ENCODE data around the gene SLC24A1. TPM values are rescaled to one million over a fixed set of nuclear protein-coding genes. Genes with fewer than 3 reads are reported as not detected.

SLC24A1 gene
- total RNA-seq (10 to 100 TPM in 1 of 2 donors, 1 to 10 TPM in 1; 4.2 to 12.1 TPM), polyA plus RNA-seq (ENCODE audit: insufficient read length in 2 of 2) (1 to 10 TPM; 5.7 to 6.4 TPM)
- long read RNA-seq, donor 1 = 0 reads
- long read RNA-seq, donor 2 = 0 reads
- long read RNA-seq, donor 3 = 0 reads
- long read RNA-seq, donor 4 = 0 reads

GRCh38 chr15:65621638-65622037 lies at the start of gene SLC24A1:
SLC24A1 (plus strand) TSS chr15:65621938; CDS start chr15:65624081, 2,143 bp downstream.
- no peaks in the 10 kb centered on the region for H3K9me3 ChIP-seq (ENCODE audit: control insufficient read depth, insufficient read depth, low read length)
- DNase-seq (ENCODE audit: low read depth in 4 of 6, low spot score in 6 of 6) = no peak
- H3K27me3 ChIP-seq (ENCODE audit: control insufficient read depth, insufficient read depth, low read length) = no peaks in the 10 kb centered on the region
- H3K4me3 ChIP-seq (ENCODE audit: low read depth, low read length) = no peak within 1 kb of the TSS
- peaks cover 4% of the 10 kb centered on the region for H3K36me3 ChIP-seq (ENCODE audit: control insufficient read depth, insufficient read depth, low read length)
- H3K27ac ChIP-seq (ENCODE audit: low read depth, low read length) = no peak within 1 kb of the TSS
- 86% methylated on average over 2 of the region's 6 CpGs for WGBS (ENCODE audit: insufficient coverage)
- no peaks in the 10 kb centered on the region for H3K4me1 ChIP-seq (ENCODE audit: control insufficient read depth, insufficient read depth, low read length)

DNA sequence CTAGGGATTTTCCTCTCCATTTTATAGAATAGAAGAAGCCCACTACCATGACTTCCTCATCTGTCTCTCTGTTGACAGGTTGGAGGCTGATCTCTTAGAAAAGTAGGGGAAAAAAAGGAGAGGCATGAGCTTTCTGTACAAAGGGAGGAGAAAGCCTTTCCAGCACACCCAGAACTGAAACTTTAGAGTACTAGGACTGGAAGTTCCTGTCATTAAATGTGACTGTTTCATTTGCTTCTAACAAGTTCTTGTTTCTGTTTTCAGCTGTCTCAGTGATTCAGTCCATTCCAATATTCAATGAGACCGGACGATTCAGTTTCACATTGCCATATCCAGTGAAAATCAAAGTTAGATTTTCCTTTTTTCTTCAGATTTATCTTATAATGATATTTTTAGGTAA lies 49.8 kb upstream of the SLC24A1 start:
- H3K27ac ChIP-seq (ENCODE audit: low read depth, low read length) = no peak overlapping the region
- peaks cover 23% of the 10 kb centered on the region for H3K36me3 ChIP-seq (ENCODE audit: control insufficient read depth, insufficient read depth, low read length)
- no peaks in the 10 kb centered on the region for H3K9me3 ChIP-seq (ENCODE audit: control insufficient read depth, insufficient read depth, low read length)
- no peak overlapping the region for H3K4me3 ChIP-seq (ENCODE audit: low read depth, low read length)
- H3K27me3 ChIP-seq (ENCODE audit: control insufficient read depth, insufficient read depth, low read length) = no peaks in the 10 kb centered on the region
- no peaks in the 10 kb centered on the region for H3K4me1 ChIP-seq (ENCODE audit: control insufficient read depth, insufficient read depth, low read length)
- no peak for DNase-seq (ENCODE audit: low read depth in 4 of 6, low spot score in 6 of 6)
- no CpG with 5 or more reads among the region's 2 CpGs for WGBS (ENCODE audit: insufficient coverage)

- peaks cover 16% of the 10 kb centered on the region for H3K36me3 ChIP-seq (ENCODE audit: control insufficient read depth, insufficient read depth, low read length)
- H3K27me3 ChIP-seq (ENCODE audit: control insufficient read depth, insufficient read depth, low read length) = no peaks in the 10 kb centered on the region
- no peak for DNase-seq (ENCODE audit: low read depth in 4 of 6, low spot score in 6 of 6)
- no peak overlapping the region for H3K4me3 ChIP-seq (ENCODE audit: low read depth, low read length)
- H3K9me3 ChIP-seq (ENCODE audit: control insufficient read depth, insufficient read depth, low read length) = no peaks in the 10 kb centered on the region
- no peaks in the 10 kb centered on the region for H3K4me1 ChIP-seq (ENCODE audit: control insufficient read depth, insufficient read depth, low read length)
- whole genome bisulfite sequencing (ENCODE audit: insufficient coverage) = no CpG with 5 or more reads among the region's 1 CpG
- no peak overlapping the region for H3K27ac ChIP-seq (ENCODE audit: low read depth, low read length)
Measured at GRCh38 chr15:65576664-65577063, 45.1 kb upstream of the SLC24A1 start.

DNA sequence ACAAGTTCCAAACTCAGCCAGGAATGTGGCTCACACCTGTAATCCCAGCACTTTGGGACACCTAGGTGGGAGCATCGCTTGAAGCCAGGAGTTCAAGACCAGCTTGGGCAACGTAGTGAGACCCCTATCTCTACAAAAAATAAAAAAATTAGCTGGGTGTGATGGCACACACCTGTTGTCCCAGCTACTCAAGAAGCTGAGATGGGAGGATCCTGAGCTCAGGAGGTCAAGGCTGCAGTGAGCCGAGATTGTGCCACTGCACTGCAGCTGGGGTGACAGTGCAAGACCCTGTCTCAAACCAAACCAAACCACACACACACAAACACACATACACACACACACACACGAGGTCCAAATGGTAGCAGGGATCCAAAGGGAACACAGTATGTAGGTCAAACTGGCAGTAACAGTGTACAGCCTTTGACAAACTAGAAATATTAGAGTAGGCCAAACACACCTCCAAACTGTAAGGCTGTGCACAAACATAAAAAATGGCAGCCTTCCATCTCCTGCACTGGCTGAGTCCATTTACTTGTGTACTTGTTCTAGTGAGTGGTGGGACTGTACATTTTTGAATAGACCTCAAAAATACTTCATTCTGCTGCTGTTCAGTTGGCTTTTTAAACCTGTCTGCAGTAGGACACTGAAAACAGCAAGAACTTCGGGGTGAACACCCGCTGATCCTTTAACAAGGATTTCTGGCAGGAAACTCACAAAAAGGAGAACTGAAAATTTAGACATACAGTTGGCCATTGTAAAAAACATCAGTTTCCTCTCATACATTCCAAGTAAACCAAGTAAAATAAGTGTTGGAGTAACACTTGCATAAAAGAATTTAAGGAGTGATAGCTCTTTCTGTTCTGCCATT lies 44.4 kb upstream of the SLC24A1 start:
- no peak overlapping the region for H3K27ac ChIP-seq (ENCODE audit: low read depth, low read length)
- no peaks in the 10 kb centered on the region for H3K9me3 ChIP-seq (ENCODE audit: control insufficient read depth, insufficient read depth, low read length)
- H3K4me3 ChIP-seq (ENCODE audit: low read depth, low read length) = no peak overlapping the region
- H3K36me3 ChIP-seq (ENCODE audit: control insufficient read depth, insufficient read depth, low read length) = peaks cover 16% of the 10 kb centered on the region
- no peaks in the 10 kb centered on the region for H3K27me3 ChIP-seq (ENCODE audit: control insufficient read depth, insufficient read depth, low read length)
- 40% methylated on average over 1 of the region's 6 CpGs for whole genome bisulfite sequencing (ENCODE audit: insufficient coverage)
- DNase-seq (ENCODE audit: low read depth in 4 of 6, low spot score in 6 of 6) = peak in 1 of 6 donors; percentile 3
- H3K4me1 ChIP-seq (ENCODE audit: control insufficient read depth, insufficient read depth, low read length) = no peaks in the 10 kb centered on the region

GRCh38 chr15:65578904-65579728 lies 42.6 kb upstream of the SLC24A1 start:
- H3K36me3 ChIP-seq (ENCODE audit: control insufficient read depth, insufficient read depth, low read length) = peaks cover 16% of the 10 kb centered on the region
- H3K27ac ChIP-seq (ENCODE audit: low read depth, low read length) = no peak overlapping the region
- H3K27me3 ChIP-seq (ENCODE audit: control insufficient read depth, insufficient read depth, low read length) = no peaks in the 10 kb centered on the region
- WGBS (ENCODE audit: insufficient coverage) = 78% methylated on average over 5 of the region's 8 CpGs
- no peaks in the 10 kb centered on the region for H3K9me3 ChIP-seq (ENCODE audit: control insufficient read depth, insufficient read depth, low read length)
- no peak for DNase-seq (ENCODE audit: low read depth in 4 of 6, low spot score in 6 of 6)
- no peak overlapping the region for H3K4me3 ChIP-seq (ENCODE audit: low read depth, low read length)
- H3K4me1 ChIP-seq (ENCODE audit: control insufficient read depth, insufficient read depth, low read length) = no peaks in the 10 kb centered on the region

DNA sequence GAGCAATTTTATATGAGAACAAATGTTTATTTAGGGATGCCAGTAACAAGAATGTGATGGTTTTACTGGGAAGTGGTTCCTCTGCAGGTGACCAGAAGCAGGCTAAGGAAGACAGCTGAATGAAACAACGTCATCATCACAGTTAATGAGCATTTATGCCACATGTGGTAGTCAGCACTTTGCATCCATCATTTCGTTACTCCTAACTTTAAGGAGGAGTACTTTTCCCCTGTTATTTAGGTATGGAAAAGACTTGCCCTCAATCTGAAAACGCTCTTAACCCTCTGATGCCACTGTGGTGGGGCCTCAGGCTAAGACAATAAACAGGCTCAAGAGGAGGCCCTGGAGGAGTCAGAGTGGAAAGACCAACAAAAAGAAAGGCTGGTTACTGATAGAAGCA lies 42.0 kb upstream of the SLC24A1 start:
- H3K9me3 ChIP-seq (ENCODE audit: control insufficient read depth, insufficient read depth, low read length) = no peaks in the 10 kb centered on the region
- H3K27me3 ChIP-seq (ENCODE audit: control insufficient read depth, insufficient read depth, low read length) = no peaks in the 10 kb centered on the region
- no peaks in the 10 kb centered on the region for H3K4me1 ChIP-seq (ENCODE audit: control insufficient read depth, insufficient read depth, low read length)
- 80% methylated on average over 1 of the region's 3 CpGs for WGBS (ENCODE audit: insufficient coverage)
- peaks cover 16% of the 10 kb centered on the region for H3K36me3 ChIP-seq (ENCODE audit: control insufficient read depth, insufficient read depth, low read length)
- no peak overlapping the region for H3K27ac ChIP-seq (ENCODE audit: low read depth, low read length)
- no peak for DNase-seq (ENCODE audit: low read depth in 4 of 6, low spot score in 6 of 6)
- H3K4me3 ChIP-seq (ENCODE audit: low read depth, low read length) = no peak overlapping the region

GRCh38 chr15:65580287-65580686 lies 41.5 kb upstream of the SLC24A1 start:
- Histone ChIP-seq H3K27me3 (ENCODE audit: control insufficient read depth, insufficient read depth, low read length) (no peaks in the 10 kb centered on the region), H3K9me3 (ENCODE audit: control insufficient read depth, insufficient read depth, low read length) (no peaks in the 10 kb centered on the region), H3K4me3 (ENCODE audit: low read depth, low read length) (no peak overlapping the region), H3K4me1 (ENCODE audit: control insufficient read depth, insufficient read depth, low read length) (no peaks in the 10 kb centered on the region), H3K36me3 (ENCODE audit: control insufficient read depth, insufficient read depth, low read length) (peaks cover 14% of the 10 kb centered on the region), H3K27ac (ENCODE audit: low read depth, low read length) (no peak overlapping the region)
- DNase-seq (ENCODE audit: low read depth in 4 of 6, low spot score in 6 of 6) = peak in 1 of 6 donors; percentile 27

DNA sequence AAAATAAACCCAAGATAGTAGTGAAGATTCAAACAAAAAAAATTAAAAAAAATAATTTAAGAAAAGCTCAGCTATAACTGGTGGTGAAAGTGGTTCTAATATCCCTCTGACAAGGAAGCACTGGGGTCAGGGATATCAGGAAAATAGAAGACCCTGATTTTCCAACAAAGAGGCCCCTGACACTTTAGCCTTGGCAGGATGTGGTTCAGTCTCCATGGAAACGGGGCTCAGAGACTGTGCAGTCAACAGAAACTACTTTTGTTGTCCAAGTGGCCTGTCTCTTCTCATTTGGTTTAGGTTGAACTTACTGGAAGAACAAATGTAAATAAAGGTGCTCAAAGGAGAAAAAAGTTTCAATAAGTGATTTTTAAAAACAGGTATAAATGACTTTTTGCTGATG lies 38.0 kb upstream of the SLC24A1 start:
- Histone ChIP-seq H3K4me1 (ENCODE audit: control insufficient read depth, insufficient read depth, low read length) (no peaks in the 10 kb centered on the region), H3K36me3 (ENCODE audit: control insufficient read depth, insufficient read depth, low read length) (peaks cover 19% of the 10 kb centered on the region), H3K4me3 (ENCODE audit: low read depth, low read length) (no peak overlapping the region), H3K9me3 (ENCODE audit: control insufficient read depth, insufficient read depth, low read length) (no peaks in the 10 kb centered on the region), H3K27ac (ENCODE audit: low read depth, low read length) (peak overlapping the region; percentile 43), H3K27me3 (ENCODE audit: control insufficient read depth, insufficient read depth, low read length) (no peaks in the 10 kb centered on the region)
- DNase-seq (ENCODE audit: low read depth in 4 of 6, low spot score in 6 of 6) = peak in 5 of 6 donors; percentile 7 to 61 (median 25)
- 18% methylated on average over 1 of the region's 1 CpG for WGBS (ENCODE audit: insufficient coverage)

DNA sequence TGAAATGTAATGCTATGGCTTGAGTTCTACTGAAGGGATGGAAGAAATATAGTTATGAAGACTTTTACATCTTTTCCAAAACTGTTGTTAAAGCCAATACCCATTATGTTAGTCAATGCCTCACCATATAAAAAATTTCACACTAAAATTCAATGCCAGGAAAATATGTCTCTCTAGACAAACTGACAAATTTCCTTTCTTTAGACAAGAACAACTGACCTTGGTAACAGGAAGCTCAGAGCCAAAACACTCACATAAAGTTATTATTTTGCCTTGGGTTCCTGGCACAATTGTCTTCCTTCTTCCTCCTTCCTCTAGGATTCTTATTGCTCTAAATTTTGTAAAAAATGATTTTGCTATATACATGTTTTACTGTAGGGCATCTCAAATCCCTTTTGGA lies 37.5 kb upstream of the SLC24A1 start:
- Histone ChIP-seq H3K9me3 (ENCODE audit: control insufficient read depth, insufficient read depth, low read length) (no peaks in the 10 kb centered on the region), H3K27ac (ENCODE audit: low read depth, low read length) (no peak overlapping the region), H3K27me3 (ENCODE audit: control insufficient read depth, insufficient read depth, low read length) (no peaks in the 10 kb centered on the region), H3K4me1 (ENCODE audit: control insufficient read depth, insufficient read depth, low read length) (no peaks in the 10 kb centered on the region), H3K36me3 (ENCODE audit: control insufficient read depth, insufficient read depth, low read length) (peaks cover 22% of the 10 kb centered on the region), H3K4me3 (ENCODE audit: low read depth, low read length) (no peak overlapping the region)
- no peak for DNase-seq (ENCODE audit: low read depth in 4 of 6, low spot score in 6 of 6)
